Bone marrow (tissue), 2 donors: Measurements from ENCODE around the gene SNX7.

ENCODE experiments used
- DNase-seq, 2 donors: peaks; one replicate each; lab custom pipeline; 2025; lab: John Stamatoyannopoulos, UW

Gene SNX7

GRCh38 chr1:98661544-98662355 is at the start of gene SNX7:
SNX7 (plus strand) TSS chr1:98661721; CDS start chr1:98661732, 11 bp downstream.
- no peak for DNase-seq

GRCh38 chr1:98637316-98637715 is 24.2 kb upstream of the SNX7 start:
- DNase-seq, result no peak

GRCh38 chr1:98638185-98638584 is 23.3 kb upstream of the SNX7 start:
- DNase-seq, result no peak

- no peak for DNase-seq
These were observed 17.0 kb upstream of the SNX7 start for GRCh38 chr1:98644510-98644909.

- DNase-seq, result no peak
These were observed 10.3 kb upstream of the SNX7 start for GRCh38 chr1:98651116-98651632.

GRCh38 chr1:98653123-98653522 is 8.4 kb upstream of the SNX7 start:
- DNase-seq, result no peak

GRCh38 chr1:98659879-98660278 is 1.6 kb upstream of the SNX7 start:
- no peak for DNase-seq

GRCh38 chr1:98660940-98661543 is 479 bp upstream of the SNX7 start:
- DNase-seq, result no peak

- no peak for DNase-seq
These were observed 792 bp downstream of the SNX7 start for GRCh38 chr1:98662356-98662670.

GRCh38 chr1:98668733-98669132 is 7.2 kb downstream of the SNX7 start:
- DNase-seq, result no peak

GRCh38 chr1:98669355-98670296 is 8.1 kb downstream of the SNX7 start:
- no peak for DNase-seq

GRCh38 chr1:98672189-98672588 is 10.7 kb downstream of the SNX7 start:
- no peak for DNase-seq

- DNase-seq, result no peak
These were observed 12.7 kb downstream of the SNX7 start for GRCh38 chr1:98674075-98674781.

GRCh38 chr1:98675282-98675681 is 13.8 kb downstream of the SNX7 start:
- DNase-seq, result no peak

- no peak for DNase-seq
These were observed 15.8 kb downstream of the SNX7 start for GRCh38 chr1:98677288-98677687.

- no peak for DNase-seq
These were observed 20.3 kb downstream of the SNX7 start for GRCh38 chr1:98681812-98682211.

- DNase-seq, result no peak
These were observed 26.7 kb downstream of the SNX7 start for GRCh38 chr1:98688110-98688739.

GRCh38 chr1:98690576-98690975 is 29.1 kb downstream of the SNX7 start:
- DNase-seq, result no peak

GRCh38 chr1:98692482-98692881 is 31.0 kb downstream of the SNX7 start:
- no peak for DNase-seq

- DNase-seq, result no peak
These were observed 31.9 kb downstream of the SNX7 start for GRCh38 chr1:98693385-98693784.

- DNase-seq, result no peak
These were observed 34.6 kb downstream of the SNX7 start for GRCh38 chr1:98696077-98696476.
